ENCODE results near the gene BICC1. TPM values are rescaled to one million over a fixed set of nuclear protein-coding genes. Genes with fewer than 3 reads are reported as not detected.

BICC1 gene
- polyA plus RNA-seq, 3 donors, result 0.02 to 0.24 (median 0.14) TPM

GRCh38 chr10:58517081-58517480 is 4.4 kb downstream of the BICC1 start:
- H3K4me3 ChIP-seq (replicated peaks in 1 of 3; ENCODE audit: low read depth in 2 of 3, low read length in 3 of 3), result no peak overlapping the region
- Mint-ChIP-seq H3K4me1 (peaks cover 17% of the 10 kb centered on the region), H3K4me3 (no peak overlapping the region), H3K27me3 (ENCODE audit: low read depth in 3 of 3) (peaks cover 6 to 21% (median 20%) of the 10 kb centered on the region in 3 donors), H3K36me3 (peaks cover 0 to 3% of the 10 kb centered on the region in 2 donors), H3K9me3 (peaks cover 0 to 4% (median 0%) of the 10 kb centered on the region in 7 donors), H3K27ac (no peak overlapping the region)
- H3K4me2 ChIP-seq (replicated peaks; ENCODE audit: extremely low read depth, low read length, poor library complexity, severe bottlenecking), result no peak overlapping the region
- no peaks in the 10 kb centered on the region for H3K36me3 ChIP-seq (replicated peaks in 1 of 2; ENCODE audit: control insufficient read depth in 1 of 2, insufficient read depth in 2 of 2, low read length in 2 of 2)
- intact Hi-C loops (cut with micrococcal nuclease), result no loop called here
- WGBS (ENCODE audit: insufficient coverage), result 100% methylated on average over 1 of the region's 1 CpG
- peaks cover 10 to 14% of the 10 kb centered on the region in 2 donors for H3K4me1 ChIP-seq (ENCODE audit: control insufficient read depth in 1 of 2, insufficient read depth in 2 of 2, low read length in 2 of 2)
- no peak for DNase-seq
- no peaks in the 10 kb centered on the region for H4K20me1 ChIP-seq (ENCODE audit: insufficient read depth, low read length)
- peaks cover 0 to 31% of the 10 kb centered on the region in 2 donors for H3K27me3 ChIP-seq (ENCODE audit: control insufficient read depth in 2 of 2, insufficient read depth in 2 of 2, low read length in 2 of 2)
- H3K9ac ChIP-seq (ENCODE audit: insufficient read depth, low read length, poor library complexity, severe bottlenecking), result no peak overlapping the region
- no peaks in the 10 kb centered on the region for H3K9me3 ChIP-seq (replicated peaks in 1 of 2; ENCODE audit: control insufficient read depth in 1 of 2, insufficient read depth in 1 of 2, low read length in 2 of 2)
- no peak overlapping the region for H2AFZ ChIP-seq (ENCODE audit: insufficient read depth, low read depth, low read length, poor library complexity, severe bottlenecking)
- no peak overlapping the region for H3K27ac ChIP-seq (ENCODE audit: low read depth in 1 of 2, low read length in 2 of 2)
- H3K79me2 ChIP-seq (ENCODE audit: insufficient read depth, low read length), result no peaks in the 10 kb centered on the region
- no peak for TF ChIP-seq CTCF (IDR thresholded peaks at IDR 0.05)

- TF ChIP-seq CTCF (IDR thresholded peaks at IDR 0.05), result no peak
- H3K9me3 Mint-ChIP-seq, result peaks cover 0 to 4% (median 0%) of the 10 kb centered on the region in 7 donors
- 100% methylated on average over 1 of the region's 4 CpGs for WGBS (ENCODE audit: insufficient coverage)
- Histone ChIP-seq H4K20me1 (ENCODE audit: insufficient read depth, low read length) (no peaks in the 10 kb centered on the region), H3K4me1 (ENCODE audit: control insufficient read depth in 1 of 2, insufficient read depth in 2 of 2, low read length in 2 of 2) (peaks cover 7 to 9% of the 10 kb centered on the region in 2 donors), H3K79me2 (ENCODE audit: insufficient read depth, low read length) (no peaks in the 10 kb centered on the region), H3K4me2 (replicated peaks; ENCODE audit: extremely low read depth, low read length, poor library complexity, severe bottlenecking) (no peak overlapping the region), H3K9me3 (replicated peaks in 1 of 2; ENCODE audit: control insufficient read depth in 1 of 2, insufficient read depth in 1 of 2, low read length in 2 of 2) (no peaks in the 10 kb centered on the region), H3K9ac (ENCODE audit: insufficient read depth, low read length, poor library complexity, severe bottlenecking) (no peak overlapping the region), H3K27ac (ENCODE audit: low read depth in 1 of 2, low read length in 2 of 2) (no peak overlapping the region), H2AFZ (ENCODE audit: insufficient read depth, low read depth, low read length, poor library complexity, severe bottlenecking) (no peak overlapping the region), H3K27me3 (ENCODE audit: control insufficient read depth in 2 of 2, insufficient read depth in 2 of 2, low read length in 2 of 2) (peaks cover 0 to 26% of the 10 kb centered on the region in 2 donors), H3K36me3 (replicated peaks in 1 of 2; ENCODE audit: control insufficient read depth in 1 of 2, insufficient read depth in 2 of 2, low read length in 2 of 2) (no peaks in the 10 kb centered on the region), H3K4me3 (replicated peaks in 1 of 3; ENCODE audit: low read depth in 2 of 3, low read length in 3 of 3) (no peak overlapping the region)
- H3K36me3 Mint-ChIP-seq, result no peaks in the 10 kb centered on the region
- H3K4me3 Mint-ChIP-seq, result no peak overlapping the region
- intact Hi-C loops (cut with micrococcal nuclease), result no loop called here
- H3K4me1 Mint-ChIP-seq, result peaks cover 13% of the 10 kb centered on the region
- H3K27ac Mint-ChIP-seq, result no peak overlapping the region
- DNase-seq, result no peak
- H3K27me3 Mint-ChIP-seq (ENCODE audit: low read depth in 3 of 3), result peaks cover 6 to 21% (median 20%) of the 10 kb centered on the region in 3 donors
These were observed 5.1 kb downstream of the BICC1 start for GRCh38 chr10:58517491-58518355.
